WTC11 (cell line): ENCODE data around the gene NCKAP5. TPM values are rescaled to one million over a fixed set of nuclear protein-coding genes. Genes with fewer than 3 reads are reported as not detected.
A peak's percentile ranks its signal among the peaks of the same experiment; 100 is the strongest.

Experiments used
- ATAC-seq: fragments of 200-7000 bp; cut with Tn5 transposase; 2 replicates; pipeline ENCODE4 v1.10.0; 2021; ENCODE audit warnings: mild to moderate bottlenecking, moderate library complexity
- CTCF ChIA-PET: fragments of 300-600 bp; sonication (Branson Sonifier 250); formaldehyde crosslinking; loops from one replicate; lab custom pipeline; 2021; ENCODE audit warnings: antibody characterized with exemption; lab: Charles Lee
- POLR2A ChIA-PET: fragments of 350-600 bp; sonication (Branson Sonifier 250); formaldehyde crosslinking; loops from one replicate; lab custom pipeline; 2021; ENCODE audit warnings: antibody characterized with exemption; lab: Charles Lee
- DNase-seq: peaks from one replicate; pipeline ENCODE4 v3.0.0; 2021; ENCODE audit warnings: low spot score
- H3K27ac Mint-ChIP-seq: 2 replicates; pipeline ENCODE4 v1.8.0; 2021; ENCODE audit warnings: mixed read lengths
- H3K27me3 Mint-ChIP-seq: 2 replicates; pipeline ENCODE4 v1.8.0; 2021; ENCODE audit warnings: low read depth, mild to moderate bottlenecking, moderate library complexity, mixed read lengths
- H3K36me3 Mint-ChIP-seq: 2 replicates; pipeline ENCODE4 v1.8.0; 2021; ENCODE audit warnings: mixed read lengths
- H3K4me1 Mint-ChIP-seq: 2 replicates; pipeline ENCODE4 v1.8.0; 2022; ENCODE audit warnings: mixed read lengths
- H3K4me3 Mint-ChIP-seq: 2 replicates; pipeline ENCODE4 v1.8.0; 2021; ENCODE audit warnings: mild to moderate bottlenecking, moderate library complexity, mixed read lengths
- H3K9me3 Mint-ChIP-seq: 2 replicates; pipeline ENCODE4 v1.8.0; 2021; ENCODE audit warnings: mixed read lengths
- ATF6 ChIP-seq: sonication (generic); formaldehyde crosslinking; IDR thresholded peaks from 2 replicates; pipeline ENCODE4 v1.8.1; 2023; ENCODE audit warnings: mild to moderate bottlenecking, missing genetic modification reagents
- CDX4 ChIP-seq: fragments of 250-450 bp; sonication (Bioruptor Pico); IDR thresholded peaks from 2 replicates; pipeline ENCODE4 v1.9.0; 2021; ENCODE audit warnings: moderate library complexity, mild to moderate bottlenecking, inconsistent platforms, borderline replicate concordance
- CTCF ChIP-seq: fragments of 200-600 bp; IDR thresholded peaks from 2 replicates; pipeline ENCODE4 v1.8.0; 2022; ENCODE audit warnings: antibody characterized with exemption
- E2F1 ChIP-seq: sonication (generic); formaldehyde crosslinking; IDR thresholded peaks from 2 replicates; pipeline ENCODE4 v1.8.0; 2022; ENCODE audit warnings: mild to moderate bottlenecking, missing genetic modification reagents
- E2F4 ChIP-seq: sonication (generic); formaldehyde crosslinking; IDR thresholded peaks from 2 replicates; pipeline ENCODE4 v1.8.1; 2022; ENCODE audit warnings: low read depth, mild to moderate bottlenecking, moderate library complexity, missing genetic modification reagents, borderline replicate concordance
- FOXJ3 ChIP-seq: sonication (generic); formaldehyde crosslinking; IDR thresholded peaks from 2 replicates; pipeline ENCODE4 v1.9.0; 2021; ENCODE audit warnings: missing genetic modification reagents, mild to moderate bottlenecking, borderline replicate concordance
- FOXP1 ChIP-seq: sonication (generic); formaldehyde crosslinking; IDR thresholded peaks from 2 replicates; pipeline ENCODE4 v1.8.0; 2022; ENCODE audit warnings: missing genetic modification reagents, mild to moderate bottlenecking, moderate library complexity, borderline replicate concordance
- GTF2I ChIP-seq: fragments of 250-450 bp; sonication (Bioruptor Pico); conservative IDR thresholded peaks from 2 replicates; pipeline ENCODE4 v1.4.0; 2021; ENCODE audit warnings: mild to moderate bottlenecking
- IRF1 ChIP-seq: sonication (generic); formaldehyde crosslinking; IDR thresholded peaks from 2 replicates; pipeline ENCODE4 v1.8.0; 2023; ENCODE audit warnings: missing genetic modification reagents
- JAZF1 ChIP-seq: fragments of 250-450 bp; sonication (Bioruptor Pico); IDR thresholded peaks from 2 replicates; pipeline ENCODE4 v1.9.0; 2021; ENCODE audit warnings: moderate library complexity, mild to moderate bottlenecking, inconsistent platforms
- MLX ChIP-seq: sonication (generic); formaldehyde crosslinking; IDR thresholded peaks from 2 replicates; pipeline ENCODE4 v1.8.1; 2023; ENCODE audit warnings: mild to moderate bottlenecking, missing genetic modification reagents, moderate library complexity
- MXD4 ChIP-seq: fragments of 250-450 bp; sonication (Bioruptor Pico); IDR thresholded peaks from 2 replicates; pipeline ENCODE4 v1.8.0; 2021; ENCODE audit warnings: mild to moderate bottlenecking, moderate library complexity, borderline replicate concordance
- NFATC4 ChIP-seq: fragments of 250-450 bp; sonication (Bioruptor Pico); IDR thresholded peaks from 2 replicates; pipeline ENCODE4 v1.9.0; 2021; ENCODE audit warnings: mild to moderate bottlenecking
- PREB ChIP-seq: sonication (generic); formaldehyde crosslinking; IDR thresholded peaks from 2 replicates; pipeline ENCODE4 v1.8.1; 2022; ENCODE audit warnings: mild to moderate bottlenecking, missing genetic modification reagents, moderate library complexity, borderline replicate concordance
- PRRX2 ChIP-seq: fragments of 250-450 bp; sonication (Bioruptor Pico); IDR thresholded peaks from 2 replicates; pipeline ENCODE4 v1.8.0; 2021; ENCODE audit warnings: mild to moderate bottlenecking
- TEAD4 ChIP-seq: sonication (generic); formaldehyde crosslinking; IDR thresholded peaks from 2 replicates; pipeline ENCODE4 v1.8.0; 2022; ENCODE audit warnings: mild to moderate bottlenecking, missing genetic modification reagents
- ZNF121 ChIP-seq: sonication (generic); formaldehyde crosslinking; IDR thresholded peaks from 2 replicates; pipeline ENCODE4 v1.8.0; 2023; ENCODE audit warnings: missing genetic modification reagents
- ZNF532 ChIP-seq: fragments of 250-450 bp; sonication (Bioruptor Pico); IDR thresholded peaks from 2 replicates; pipeline ENCODE4 v1.9.0; 2021; ENCODE audit warnings: mild to moderate bottlenecking, borderline replicate concordance
- ZNF671 ChIP-seq: fragments of 250-450 bp; sonication (Bioruptor Pico); IDR thresholded peaks from 2 replicates; pipeline ENCODE4 v1.8.0; 2021; ENCODE audit warnings: mild to moderate bottlenecking
- total RNA-seq: library from RNA; stranded (reverse); gene quantifications from 3 replicates; pipeline ENCODE4 v1.2.3, GENCODE V29; 2021

Gene NCKAP5
- total RNA-seq, 1 experiment from 2014 or later: 0.55 TPM

GRCh38 chr2:133371286-133371685 lies 197.0 kb downstream of the NCKAP5 start (continued):
- TF ChIP-seq MLX (CRISPR knock-in tag) (no peak), IRF1 (CRISPR knock-in tag) (no peak)

- Mint-ChIP-seq H3K27ac (no peak overlapping the region), H3K36me3 (no peaks in the 10 kb centered on the region), H3K4me3 (no peak overlapping the region), H3K9me3 (no peaks in the 10 kb centered on the region), H3K27me3 (no peaks in the 10 kb centered on the region), H3K4me1 (peaks cover 21% of the 10 kb centered on the region)
- ChIA-PET POLR2A (no interaction called here), CTCF (interaction anchor here (1.2 kb wide), 1 partner anchor 149 kb away, joined by 3 read pairs; no protein-coding TSS in a partner anchor)
- ATAC-seq: peak; percentile 24; the same call in 1 of the 2 replicates
- TF ChIP-seq CDX4 (no peak), ZNF121 (CRISPR knock-in tag) (no peak), ATF6 (no peak), ZNF671 (CRISPR knock-in tag) (no peak), MXD4 (CRISPR knock-in tag) (no peak), JAZF1 (CRISPR knock-in tag) (no peak), ZNF532 (CRISPR knock-in tag) (no peak), FOXJ3 (no peak), PREB (CRISPR knock-in tag) (no peak), TEAD4 (no peak), E2F1 (CRISPR knock-in tag) (no peak), GTF2I (CRISPR knock-in tag) (no peak), PRRX2 (CRISPR knock-in tag) (no peak), E2F4 (CRISPR knock-in tag) (no peak), FOXP1 (CRISPR knock-in tag) (no peak), NFATC4 (CRISPR knock-in tag) (no peak), CTCF (no peak)
- DNase-seq: no peak
Observed at GRCh38 chr2:133369901-133370658, 198.2 kb downstream of the NCKAP5 start.
